ENCODE measurements around the gene TOGARAM1.

GRCh38 chr14:45060551-45060950 is 98.6 kb downstream of the TOGARAM1 start:
- no peak for TF ChIP-seq CTCF (conservative IDR thresholded peaks at IDR 0.05)
- no peak for TF ChIP-seq EZH2 (IDR thresholded peaks at IDR 0.05; ENCODE audit: low read depth)

All from PC-9 (cell line).